Dedifferentiated amniotic fluid mesenchymal stem cell (primary cell): ENCODE measurements around the gene TSNAXIP1.
"Not testable (repeated sequence)": the region's sequence is repeated elsewhere in the genome, so short reads cannot be mapped to it uniquely, and the experiment has no call there.

Experiments used
- DNase-seq: peaks from one replicate; pipeline ENCODE4 v3.0.0-alpha.2; 2016; ENCODE audit errors: extremely low spot score

The TSNAXIP1 gene

GRCh38 chr16:67833415-67834241 is 26.9 kb downstream of the TSNAXIP1 start:
- DNase-seq: peak; percentile 94

GRCh38 chr16:67834242-67834614 is 27.5 kb downstream of the TSNAXIP1 start:
- DNase-seq: no peak

GRCh38 chr16:67837190-67837589 is 30.5 kb downstream of the TSNAXIP1 start:
- not testable (repeated sequence) for DNase-seq

- no peak for DNase-seq
These were observed 31.1 kb downstream of the TSNAXIP1 start for GRCh38 chr16:67837811-67838210.

- DNase-seq: no peak
These were observed 34.6 kb downstream of the TSNAXIP1 start for GRCh38 chr16:67841198-67841815.

- DNase-seq: peak; percentile 97
These were observed 35.3 kb downstream of the TSNAXIP1 start, which contains the start of gene THAP11 for GRCh38 chr16:67841816-67842508. Gene THAP11, plus strand, starts transcription at chr16:67842320. Its CDS starts 235 bp downstream, at chr16:67842555.

- DNase-seq: no peak
These were observed 36.0 kb downstream of the TSNAXIP1 start for GRCh38 chr16:67842509-67843342.

- DNase-seq: no peak
These were observed 36.7 kb downstream of the TSNAXIP1 start for GRCh38 chr16:67843343-67843765.

- no peak for DNase-seq
These were observed 37.8 kb downstream of the TSNAXIP1 start for GRCh38 chr16:67844497-67844896.

GRCh38 chr16:67845291-67846062 is 38.8 kb downstream of the TSNAXIP1 start:
- DNase-seq: no peak

GRCh38 chr16:67846063-67846319 is 39.3 kb downstream of the TSNAXIP1 start:
- no peak for DNase-seq

- peak; percentile 92 for DNase-seq
These were observed 39.8 kb downstream of the TSNAXIP1 start, which contains the start of gene NUTF2 for GRCh38 chr16:67846320-67847063. Gene NUTF2, plus strand, starts transcription at chr16:67846933. Its CDS starts 18,198 bp downstream, at chr16:67865131.

GRCh38 chr16:67847064-67847861 is 40.6 kb downstream of the TSNAXIP1 start, which contains the start of gene CENPT:
Gene CENPT, minus strand, starts transcription at chr16:67847693. Its CDS starts 13,834 bp downstream, at chr16:67833859.
- DNase-seq: peak; percentile 40

GRCh38 chr16:67848118-67848517 is 41.4 kb downstream of the TSNAXIP1 start:
- DNase-seq: no peak

GRCh38 chr16:67853670-67854069 is 47.0 kb downstream of the TSNAXIP1 start:
- no peak for DNase-seq

- DNase-seq: no peak
These were observed 49.1 kb downstream of the TSNAXIP1 start for GRCh38 chr16:67855789-67856188.

GRCh38 chr16:67856927-67857546 is 50.3 kb downstream of the TSNAXIP1 start:
- no peak for DNase-seq

- DNase-seq: peak; percentile 91
These were observed 51.0 kb downstream of the TSNAXIP1 start for GRCh38 chr16:67857547-67858233.
